AG04449 (cell line): ENCODE data around the gene FXR1.

Experiments
- CTCF ChIA-PET: fragments of 350-600 bp; formaldehyde crosslinking; extraction: SDS; loops from one replicate; lab custom pipeline; 2021; ENCODE audit warnings: antibody characterized with exemption; lab: Yijun Ruan, JAX
- POLR2A ChIA-PET: fragments of 400-600, 350-600 bp; formaldehyde crosslinking; extraction: SDS; loops from one replicate; lab custom pipeline; 2020; ENCODE audit warnings: antibody characterized with exemption, inconsistent platforms; lab: Yijun Ruan, JAX
- DNase-seq: peaks from one replicate; pipeline ENCODE4 v3.0.0-alpha.2; 2010; ENCODE audit warnings: low read depth, low spot score
- H3K4me3 ChIP-seq: 2 replicates; pipeline ENCODE4 v1.5.1; 2011; ENCODE audit warnings: low read depth, mild to moderate bottlenecking, control low read depth, low read length
- CTCF ChIP-seq: IDR thresholded peaks from one replicate; pipeline ENCODE4 v1.5.1; 2011; ENCODE audit warnings: mild to moderate bottlenecking, moderate library complexity, low read length, control low read depth, inconsistent platforms; ENCODE audit not compliant: insufficient read depth; ENCODE audit errors: missing control alignments

The FXR1 gene

GRCh38 chr3:180913581-180914404, 1.3 kb downstream of the FXR1 start:
- POLR2A ChIA-PET = no interaction called here

GRCh38 chr3:180918542-180918941, 6.1 kb downstream of the FXR1 start:
- ChIA-PET POLR2A (no interaction called here), CTCF (no interaction called here)
- DNase-seq = no peak
- TF ChIP-seq CTCF = no peak
- H3K4me3 ChIP-seq = no peak overlapping the region

More at GRCh38 chr3:180913581-180914404, 1.3 kb downstream of the FXR1 start:
- TF ChIP-seq CTCF = no peak
- H3K4me3 ChIP-seq = peak overlapping the region; percentile 90
- no peak for DNase-seq
- CTCF ChIA-PET = interaction anchor here (1.2 kb wide), 1 partner anchor 13 kb away, joined by 4 read pairs; no protein-coding TSS in a partner anchor

- DNase-seq = no peak
- POLR2A ChIA-PET = no interaction called here
- TF ChIP-seq CTCF = no peak
- CTCF ChIA-PET = no interaction called here
- H3K4me3 ChIP-seq = no peak overlapping the region
Measured at GRCh38 chr3:180922242-180922641, 9.8 kb downstream of the FXR1 start.

- no peak for TF ChIP-seq CTCF
- CTCF ChIA-PET = interaction anchor here (1.9 kb wide), 1 partner anchor 11 kb away, joined by 13 read pairs; the partner anchor contains the start of gene FXR1
- POLR2A ChIA-PET = no interaction called here
- no peak overlapping the region for H3K4me3 ChIP-seq
- no peak for DNase-seq
Measured at GRCh38 chr3:180923561-180923960, 11.1 kb downstream of the FXR1 start.

- TF ChIP-seq CTCF = no peak
- no peak for DNase-seq
- no peak overlapping the region for H3K4me3 ChIP-seq
- ChIA-PET POLR2A (no interaction called here), CTCF (interaction anchor here (1.1 kb wide), 1 partner anchor 13 kb away, joined by 4 read pairs; the partner anchor contains the start of gene FXR1)
Measured at GRCh38 chr3:180926526-180926925, 14.1 kb downstream of the FXR1 start.

- TF ChIP-seq CTCF = no peak
Measured at GRCh38 chr3:180929376-180929775, 16.9 kb downstream of the FXR1 start.

More at GRCh38 chr3:180929376-180929775, 16.9 kb downstream of the FXR1 start:
- no peak for DNase-seq
- no peak overlapping the region for H3K4me3 ChIP-seq
- CTCF ChIA-PET = interaction anchor here (1.2 kb wide), 1 partner anchor 16 kb away, joined by 4 read pairs; the partner anchor contains the start of gene FXR1
- POLR2A ChIA-PET = no interaction called here
